ENCODE data around the gene F11.

DNA sequence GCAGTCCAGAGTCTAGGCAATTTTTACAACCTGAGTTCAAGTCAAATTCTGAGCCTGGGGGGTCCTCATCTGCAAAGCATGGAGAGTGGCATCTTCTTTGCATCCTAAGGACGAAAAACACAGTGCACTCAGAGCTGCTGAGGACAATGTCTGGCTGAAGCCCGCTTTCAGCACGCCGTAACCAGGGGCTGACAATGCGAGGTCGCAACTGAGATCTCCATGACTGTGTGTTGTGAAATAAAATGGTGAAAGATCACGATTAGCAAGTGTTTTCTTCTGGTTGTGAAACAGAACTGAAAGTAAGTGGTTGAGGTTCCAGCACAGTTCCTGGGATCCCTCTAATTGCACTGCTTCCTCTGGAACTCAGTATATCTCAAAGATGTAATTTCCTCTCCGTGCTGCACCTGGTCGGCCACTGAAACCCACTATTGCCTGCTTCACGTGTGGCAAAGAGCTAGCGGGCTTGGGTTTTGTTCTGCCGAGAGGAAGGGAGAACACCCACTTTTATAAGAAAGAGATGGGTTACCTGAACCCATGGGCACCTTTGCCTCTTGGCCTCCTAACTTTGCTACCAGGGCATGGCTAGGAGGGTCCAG, 7.7 kb upstream of the F11 start:
- TF ChIP-seq, protein P1, sequence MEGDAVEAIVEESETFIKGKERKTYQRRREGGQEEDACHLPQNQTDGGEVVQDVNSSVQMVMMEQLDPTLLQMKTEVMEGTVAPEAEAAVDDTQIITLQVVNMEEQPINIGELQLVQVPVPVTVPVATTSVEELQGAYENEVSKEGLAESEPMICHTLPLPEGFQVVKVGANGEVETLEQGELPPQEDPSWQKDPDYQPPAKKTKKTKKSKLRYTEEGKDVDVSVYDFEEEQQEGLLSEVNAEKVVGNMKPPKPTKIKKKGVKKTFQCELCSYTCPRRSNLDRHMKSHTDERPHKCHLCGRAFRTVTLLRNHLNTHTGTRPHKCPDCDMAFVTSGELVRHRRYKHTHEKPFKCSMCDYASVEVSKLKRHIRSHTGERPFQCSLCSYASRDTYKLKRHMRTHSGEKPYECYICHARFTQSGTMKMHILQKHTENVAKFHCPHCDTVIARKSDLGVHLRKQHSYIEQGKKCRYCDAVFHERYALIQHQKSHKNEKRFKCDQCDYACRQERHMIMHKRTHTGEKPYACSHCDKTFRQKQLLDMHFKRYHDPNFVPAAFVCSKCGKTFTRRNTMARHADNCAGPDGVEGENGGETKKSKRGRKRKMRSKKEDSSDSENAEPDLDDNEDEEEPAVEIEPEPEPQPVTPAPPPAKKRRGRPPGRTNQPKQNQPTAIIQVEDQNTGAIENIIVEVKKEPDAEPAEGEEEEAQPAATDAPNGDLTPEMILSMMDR (IDR thresholded peaks at IDR 0.05), result no peak
- TF ChIP-seq EZH2 (IDR thresholded peaks at IDR 0.05), result no peak
